ENCODE results near the gene LMBRD1. TPM values are rescaled to one million over a fixed set of nuclear protein-coding genes. Genes with fewer than 3 reads are reported as not detected.

LMBRD1 gene
- total and polyA plus RNA-seq, 2 of the 8 experiments (the other 6 are each of a cell fraction or from before 2014, with no cell fraction given), result 9.1 to 16.8 TPM

- DNase-seq (ENCODE audit: low read depth in 1 of 2, low spot score in 2 of 2), result no peak
- H3K36me3 ChIP-seq (ENCODE audit: control insufficient read depth in 2 of 4, insufficient read depth in 4 of 4, low read length in 3 of 4), result no peaks in the 10 kb centered on the region
- H3K23me2 ChIP-seq (ENCODE audit: low read depth, low read length), result no peaks in the 10 kb centered on the region
- H3K79me1 ChIP-seq (ENCODE audit: low read depth, low read length), result no peaks in the 10 kb centered on the region
- H2BK12ac ChIP-seq (ENCODE audit: low read depth, low read length), result no peak overlapping the region
- no peak overlapping the region for H2AK5ac ChIP-seq (ENCODE audit: low read depth, low read length)
- H3K56ac ChIP-seq (replicated peaks; ENCODE audit: insufficient read length, low read depth, low read length), result no peak overlapping the region
- H4K20me1 ChIP-seq (replicated peaks in 1 of 2; ENCODE audit: control insufficient read depth in 1 of 2, insufficient read depth in 2 of 2, low read length in 2 of 2), result no peaks in the 10 kb centered on the region
- H3K4me1 ChIP-seq (replicated peaks in 1 of 4; ENCODE audit: control insufficient read depth in 3 of 4, insufficient read depth in 4 of 4, low read length in 3 of 4), result peaks cover 0 to 2% (median 1%) of the 10 kb centered on the region in 4 experiments; a peak in 2 of 7 replicates
- H3K14ac ChIP-seq (ENCODE audit: insufficient read length), result no peak overlapping the region
- H2AFZ ChIP-seq (ENCODE audit: low read length), result no peak overlapping the region
- no peak overlapping the region for H3K9ac ChIP-seq (replicated peaks in 1 of 4; ENCODE audit: extremely low read depth in 1 of 4, low read depth in 3 of 4, low read length in 3 of 4)
- H2BK20ac ChIP-seq (ENCODE audit: low read length), result no peak overlapping the region
- H4K5ac ChIP-seq (ENCODE audit: insufficient read length, low read depth, low read length), result no peak overlapping the region
- no peak overlapping the region for H3K23ac ChIP-seq (ENCODE audit: insufficient read length)
- no peak overlapping the region for H2BK15ac ChIP-seq (ENCODE audit: low read length)
- H3K79me2 ChIP-seq (ENCODE audit: control insufficient read depth in 1 of 2, insufficient read depth in 2 of 2, low read length in 2 of 2), result no peaks in the 10 kb centered on the region
- no peak for TF ChIP-seq TAF7 (optimal IDR thresholded peaks at IDR 0.05; ENCODE audit: borderline replicate concordance, low read depth, low read length)
- TF ChIP-seq MAX (IDR thresholded peaks at IDR 0.05), result no peak
- no peak for TF ChIP-seq POLR2AphosphoS5 (IDR thresholded peaks at IDR 0.05; ENCODE audit: low read depth, low read length)
- TF ChIP-seq RNF2 (IDR thresholded peaks at IDR 0.05; ENCODE audit: borderline replicate concordance, low read depth, low read length, missing control alignments, poor library complexity, severe bottlenecking), result no peak
- TF ChIP-seq TCF12 (IDR thresholded peaks at IDR 0.05; ENCODE audit: low read depth, low read length), result no peak
- FAIRE-seq, result no peak
- no peaks in the 10 kb centered on the region for H3K9me3 ChIP-seq (ENCODE audit: insufficient read depth in 2 of 2, low read depth in 1 of 2, low read length in 1 of 2)
- POLR2A ChIA-PET (ENCODE audit: partially characterized antibody), result no interaction called here
- no peak overlapping the region for H3K27ac ChIP-seq (ENCODE audit: low read depth, low read length)
- H4K8ac ChIP-seq (ENCODE audit: extremely low read depth, insufficient read depth, low read length), result no peak overlapping the region
- no peak overlapping the region for H4K91ac ChIP-seq (replicated peaks; ENCODE audit: insufficient read length, low read length)
- no peak overlapping the region for H3K4ac ChIP-seq (replicated peaks; ENCODE audit: insufficient read length, low read depth, low read length)
- CTCF ChIA-PET (ENCODE audit: partially characterized antibody), result no interaction called here
- H3K4me2 ChIP-seq (ENCODE audit: insufficient read depth in 1 of 2, low read depth in 2 of 2, low read length in 2 of 2), result no peak overlapping the region
- H2BK5ac ChIP-seq (ENCODE audit: low read depth, low read length), result no peak overlapping the region
- no peak overlapping the region for H3K4me3 ChIP-seq (ENCODE audit: extremely low read depth in 1 of 4, insufficient read depth in 2 of 4, low read depth in 3 of 4, low read length in 4 of 4)
- H3K27me3 ChIP-seq (replicated peaks in 1 of 4; ENCODE audit: control insufficient read depth in 3 of 4, extremely low read depth in 1 of 4, insufficient read depth in 3 of 4, low read length in 3 of 4), result no peaks in the 10 kb centered on the region
- no peak overlapping the region for H3K18ac ChIP-seq (ENCODE audit: extremely low read depth, low read length)
- H2BK120ac ChIP-seq (replicated peaks; ENCODE audit: low read depth, low read length), result no peak overlapping the region
Measured at GRCh38 chr6:69817358-69817757, 20.5 kb upstream of the LMBRD1 start.
